ENCODE data around the gene KIF6.
A peak's percentile ranks its signal among the peaks of the same experiment; 100 is the strongest.

Gene KIF6

DNA sequence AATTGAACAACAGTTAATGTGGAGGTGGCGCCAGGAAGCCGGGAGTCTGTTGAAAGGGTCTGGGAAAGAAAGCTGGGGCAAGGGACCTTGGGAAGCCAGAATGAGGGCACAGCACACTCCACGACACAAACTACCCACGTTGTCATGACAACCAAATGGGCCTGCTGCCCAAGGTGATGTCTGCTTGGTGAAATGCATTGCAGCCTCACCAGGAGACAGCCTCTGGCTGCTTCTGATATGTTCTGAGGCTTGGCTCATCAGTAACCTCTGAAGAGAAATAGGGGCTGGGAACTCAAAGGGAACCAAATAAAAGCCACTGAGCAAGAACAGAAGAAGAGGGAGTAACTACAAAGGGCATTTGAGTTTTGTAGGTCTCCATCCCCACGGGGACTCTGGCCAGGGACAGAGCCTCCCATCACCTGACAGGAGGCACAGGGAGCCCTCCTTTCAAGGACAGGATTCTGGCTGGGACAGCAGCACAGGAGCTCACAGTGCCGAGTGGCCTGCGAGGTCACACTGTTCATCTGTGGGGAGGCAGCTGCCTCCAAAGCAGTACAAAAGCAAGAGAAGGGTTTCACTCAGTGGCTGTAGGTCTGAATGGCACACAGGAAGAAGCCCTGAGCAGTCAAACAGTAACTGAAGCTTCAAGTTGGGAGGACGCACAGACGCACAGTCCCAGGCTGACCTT lies 358.1 kb downstream of the KIF6 start:
- DNase-seq: no peak

- DNase-seq: no peak
These were observed 359.7 kb downstream of the KIF6 start for GRCh38 chr6:39365281-39366074.

DNA sequence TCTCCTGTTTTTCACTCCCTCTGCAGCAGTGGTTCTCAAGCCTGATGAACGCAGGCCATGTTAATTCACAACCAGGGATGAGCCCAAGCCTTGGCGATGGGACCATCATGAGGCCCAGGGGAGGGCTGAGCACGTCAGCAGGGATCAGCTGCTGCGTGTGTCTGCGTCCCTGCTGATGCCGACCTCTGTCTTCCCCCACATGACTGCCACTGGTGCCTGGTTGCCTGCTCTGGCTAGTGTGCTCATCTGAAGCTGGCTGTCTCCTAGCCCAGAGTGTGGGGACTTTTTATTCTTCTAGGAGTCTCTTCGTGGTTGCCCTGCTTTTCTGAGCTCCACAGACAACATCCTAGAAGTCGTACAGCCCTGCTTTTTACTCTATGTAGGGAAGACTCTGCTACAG lies 361.9 kb downstream of the KIF6 start:
- no peak for DNase-seq

DNA sequence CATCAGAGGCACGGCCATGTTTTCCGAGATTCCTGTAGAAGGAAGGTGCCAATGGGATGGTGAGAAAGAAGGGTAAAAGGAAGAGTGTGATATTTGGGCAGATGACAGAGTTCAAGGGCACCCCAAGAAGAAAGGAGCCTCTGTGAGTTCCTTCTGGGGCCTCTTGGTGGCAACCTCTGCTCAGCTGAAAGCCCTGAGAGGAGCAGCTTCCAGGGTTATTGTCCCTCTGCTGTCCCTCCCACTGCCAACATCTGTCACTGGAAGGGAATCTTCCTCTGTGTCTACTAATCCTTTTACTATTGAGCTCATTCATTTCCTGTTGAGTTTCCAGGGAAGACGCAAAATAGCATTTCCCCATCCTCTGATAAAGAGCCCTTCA lies 362.7 kb downstream of the KIF6 start:
- no peak for DNase-seq

DNA sequence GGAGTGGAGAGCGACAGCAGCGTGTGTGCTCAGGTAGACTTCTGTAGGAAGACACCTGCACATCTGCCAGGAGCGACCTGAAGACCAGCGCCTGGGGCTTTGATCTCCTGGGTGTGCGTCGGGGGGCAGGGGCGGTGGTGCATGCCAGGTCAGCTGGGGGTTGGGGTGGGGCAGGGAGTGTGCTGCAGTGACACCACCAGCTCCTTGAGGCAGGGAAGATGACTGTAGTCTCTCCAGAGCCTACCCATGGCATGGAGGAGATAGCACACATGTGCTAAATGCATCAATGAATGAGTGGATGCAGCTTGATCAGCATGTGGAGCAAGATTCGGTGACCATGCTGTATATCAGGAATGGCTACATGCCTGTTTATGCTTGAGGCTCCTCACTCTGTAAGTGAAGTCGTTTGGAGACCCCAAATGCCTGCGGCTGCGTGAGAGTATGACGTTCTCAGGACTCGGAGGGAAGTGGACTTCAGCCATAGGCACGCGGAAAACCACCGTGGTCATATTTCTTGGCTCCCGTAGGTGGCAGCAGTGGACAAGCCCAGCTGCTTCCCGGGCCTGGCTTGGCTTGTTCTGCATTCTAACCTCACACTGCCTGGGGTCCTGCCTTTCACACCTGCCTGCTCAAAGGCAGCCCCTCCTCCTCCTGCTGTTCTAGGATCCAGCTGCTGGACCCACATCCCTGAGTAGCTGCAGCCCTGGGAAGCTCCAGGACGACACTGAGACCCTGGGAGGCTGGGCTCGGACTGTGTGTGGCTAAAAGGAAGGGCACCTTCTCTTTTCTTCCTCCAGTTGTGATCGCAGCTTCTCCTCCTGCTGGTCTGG lies 363.3 kb downstream of the KIF6 start:
- DNase-seq: peak; percentile 54

- DNase-seq: no peak
These were observed 364.8 kb downstream of the KIF6 start for GRCh38 chr6:39360378-39360777.

- no peak for DNase-seq
These were observed 367.1 kb downstream of the KIF6 start for GRCh38 chr6:39357998-39358686.

- no peak for DNase-seq
These were observed 371.4 kb downstream of the KIF6 start for GRCh38 chr6:39353698-39354315.

GRCh38 chr6:39350723-39351505 lies 374.3 kb downstream of the KIF6 start:
- DNase-seq: no peak

- DNase-seq: no peak
These were observed 376.5 kb downstream of the KIF6 start for GRCh38 chr6:39348740-39349139.

DNA sequence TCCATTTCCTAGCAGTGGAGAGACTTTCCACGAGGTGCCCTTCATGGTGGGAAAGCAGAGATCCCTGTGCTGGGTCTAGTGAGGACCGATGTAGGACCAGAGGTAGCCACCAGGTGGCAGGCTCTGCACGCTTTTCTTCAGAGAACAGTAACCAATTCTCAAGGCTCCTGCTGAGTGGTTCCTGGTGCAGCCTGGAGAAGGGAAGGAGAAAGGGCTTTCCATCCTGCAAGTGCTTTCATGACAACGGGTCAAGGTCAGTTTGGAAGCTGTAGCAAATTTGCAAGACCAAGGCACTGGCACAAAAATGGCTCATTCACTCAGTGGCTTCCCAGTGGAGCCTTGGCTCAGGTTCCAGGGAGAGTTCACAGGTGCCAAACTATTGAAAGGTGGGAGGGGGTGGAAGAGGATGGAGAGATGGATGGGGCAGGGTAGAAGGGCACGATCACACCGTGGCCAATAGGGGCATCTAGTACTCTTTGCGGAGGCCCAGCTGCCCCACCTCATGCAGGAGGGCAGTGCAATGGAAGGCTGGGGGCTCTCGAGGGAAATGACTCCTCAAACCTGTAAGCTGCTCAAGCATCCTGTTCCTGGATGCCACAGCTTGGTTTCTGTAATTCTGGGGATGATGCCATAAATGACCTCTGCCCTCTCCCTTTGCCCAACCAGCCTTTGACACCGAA lies 377.2 kb downstream of the KIF6 start:
- DNase-seq: peak; percentile 49

DNA sequence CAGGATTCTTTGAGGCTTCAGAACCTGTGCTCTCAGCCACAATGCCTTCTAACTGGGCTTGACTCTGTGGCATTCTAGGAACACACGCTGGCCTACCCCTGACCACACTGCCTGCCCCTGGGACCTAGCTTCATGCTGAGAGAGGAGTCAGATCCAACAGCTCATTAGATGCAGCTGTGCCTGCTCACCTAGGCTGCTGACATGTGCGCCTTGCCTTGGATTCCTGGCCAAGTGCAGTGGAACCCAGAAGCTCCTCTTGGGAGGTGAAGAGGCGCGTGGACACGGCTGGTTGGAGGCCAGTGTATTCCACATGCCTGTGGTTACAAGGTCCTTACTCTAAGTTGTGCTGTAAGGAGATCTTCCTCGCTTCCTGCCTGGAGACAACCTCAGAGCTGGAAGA lies 378.0 kb downstream of the KIF6 start:
- DNase-seq: no peak

GRCh38 chr6:39344821-39345280 lies 380.4 kb downstream of the KIF6 start:
- DNase-seq: no peak

- no peak for DNase-seq
These were observed 381.8 kb downstream of the KIF6 start for GRCh38 chr6:39343396-39343870.

- no peak for DNase-seq
These were observed 382.4 kb downstream of the KIF6 start for GRCh38 chr6:39342692-39343395.

DNA sequence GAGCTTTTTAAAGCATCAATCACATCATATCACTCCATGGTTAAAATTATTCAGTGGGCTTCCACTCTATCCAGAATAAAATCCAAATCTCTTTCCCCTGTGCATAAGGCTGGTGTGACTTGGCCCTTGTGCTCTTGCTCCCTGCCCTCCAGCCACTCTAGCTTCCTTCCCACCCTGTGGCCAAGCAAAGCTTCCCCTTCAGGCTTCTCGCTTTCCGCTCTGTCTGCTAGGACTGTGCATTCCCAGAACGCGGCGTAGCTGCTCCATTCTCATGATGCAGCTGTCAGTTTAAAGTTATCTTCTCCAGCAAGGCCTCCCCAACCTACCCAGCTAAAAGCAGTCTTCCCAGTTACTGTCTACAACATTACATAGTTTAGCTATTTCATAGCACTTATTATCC lies 383.3 kb downstream of the KIF6 start:
- peak; percentile 16 for DNase-seq

- DNase-seq: no peak
These were observed 383.9 kb downstream of the KIF6 start for GRCh38 chr6:39341352-39341751.

DNA sequence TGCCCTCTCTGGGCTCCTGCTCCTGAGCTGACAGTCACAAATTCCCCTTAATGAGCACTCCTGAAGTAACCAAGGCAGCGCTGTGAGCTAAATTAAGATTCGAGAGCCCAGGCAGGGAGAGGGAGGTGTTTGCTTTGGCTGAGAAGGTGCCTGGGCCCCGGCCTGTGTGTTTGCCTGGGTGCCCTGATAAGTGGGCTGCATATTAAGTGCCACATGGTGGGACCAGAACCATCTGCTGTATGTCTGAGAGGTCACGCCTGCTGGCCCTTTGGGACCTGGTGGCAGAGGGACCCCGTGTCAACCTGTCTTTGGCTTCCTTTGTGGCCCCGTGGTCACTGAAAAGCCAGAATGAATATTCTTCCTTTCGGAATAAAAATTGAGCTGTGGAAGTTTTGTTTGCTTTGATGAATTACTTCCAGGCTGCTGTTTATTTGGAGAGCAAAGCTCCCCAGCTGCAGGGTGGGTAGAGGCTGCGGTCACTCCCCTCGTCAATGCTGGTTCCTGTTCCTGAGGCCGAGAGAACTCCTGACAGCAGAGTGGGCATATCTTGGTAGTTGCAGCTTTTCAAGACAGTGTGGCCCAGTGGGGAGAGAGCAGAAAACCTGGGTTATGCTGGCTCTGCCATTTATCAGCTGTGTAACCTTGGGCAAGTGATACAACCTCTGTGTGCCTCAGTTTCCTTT lies 385.2 kb downstream of the KIF6 start:
- no peak for DNase-seq

DNA sequence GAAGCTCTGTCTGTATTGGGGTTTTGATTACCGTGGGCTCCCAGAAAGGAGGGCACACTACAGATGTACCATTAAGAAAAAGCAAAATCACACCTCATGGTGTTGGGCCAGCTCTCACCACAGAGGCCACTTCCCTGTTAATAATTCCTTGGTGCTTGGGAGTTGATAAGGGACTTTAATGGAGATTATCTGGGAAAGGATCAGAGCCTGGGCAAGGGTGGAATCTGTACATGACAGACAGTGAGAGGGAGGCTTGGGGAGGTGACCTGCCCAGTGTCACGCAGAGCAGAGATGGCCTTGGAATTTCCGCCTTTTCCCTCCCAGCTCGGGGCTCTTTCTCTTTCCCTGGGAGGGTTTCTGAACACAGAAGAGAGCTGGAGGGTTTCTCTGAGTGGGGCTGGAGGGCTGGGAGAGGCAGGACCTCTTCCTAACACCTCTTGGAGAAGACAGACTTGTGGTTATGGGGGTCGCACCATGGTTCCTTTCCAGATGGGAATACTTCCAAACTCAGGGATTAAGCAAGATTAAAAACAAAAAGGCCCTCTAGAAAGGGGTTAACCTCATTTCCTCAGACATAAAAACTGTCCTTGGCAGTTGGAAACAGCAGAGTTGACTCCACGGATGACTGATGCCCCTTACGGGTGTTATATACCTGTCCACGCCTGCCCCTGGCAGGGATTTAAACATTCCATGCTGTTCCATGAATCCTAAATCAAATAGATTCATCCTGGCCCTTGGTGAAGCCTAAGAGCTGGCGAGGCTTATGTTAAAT lies 385.9 kb downstream of the KIF6 start:
- no peak for DNase-seq

All from inflammatory macrophage treated with lipopolysaccharide for 4 hours (primary cell).